ENCODE measurements around the gene PTPRD. TPM values are rescaled to one million over a fixed set of nuclear protein-coding genes. Genes with fewer than 3 reads are reported as not detected.

PTPRD gene
- total and polyA plus RNA-seq, 2 of the 4 experiments (the other 2 are of a cell fraction): 0.07 to 0.18 TPM

- TF ChIP-seq SMC3 (IDR thresholded peaks at IDR 0.05; ENCODE audit: low read depth, low read length): no peak
- TF ChIP-seq CHD1 (IDR thresholded peaks at IDR 0.05; ENCODE audit: low read depth, low read length): no peak
- TF ChIP-seq RAD21 (IDR thresholded peaks at IDR 0.05; ENCODE audit: low read length): no peak
- no peak for TF ChIP-seq RCOR1 (IDR thresholded peaks at IDR 0.05; ENCODE audit: insufficient replicate concordance, low read length)
- TF ChIP-seq POLR2A (IDR thresholded peaks at IDR 0.05; ENCODE audit: low read depth, low read length): no peak
- TF ChIP-seq RFX5 (IDR thresholded peaks at IDR 0.05; ENCODE audit: low read depth, low read length): no peak
- no peak for TF ChIP-seq USF2 (IDR thresholded peaks at IDR 0.05; ENCODE audit: low read depth, low read length)
- TF ChIP-seq FOS (IDR thresholded peaks at IDR 0.05; ENCODE audit: low read depth, low read length): no peak
- TF ChIP-seq MAFK (IDR thresholded peaks at IDR 0.05; ENCODE audit: low read depth, low read length): no peak
- no peak for TF ChIP-seq CTCF (conservative IDR thresholded peaks at IDR 0.05; ENCODE audit: low read depth, low read length)
- TF ChIP-seq ELK1 (IDR thresholded peaks at IDR 0.05; ENCODE audit: borderline replicate concordance, low read depth, low read length): no peak
- no peak for TF ChIP-seq MAZ (IDR thresholded peaks at IDR 0.05; ENCODE audit: borderline replicate concordance, low read depth, low read length)
- no peak for TF ChIP-seq CEBPB (IDR thresholded peaks at IDR 0.05; ENCODE audit: low read depth, low read length)
- TF ChIP-seq BHLHE40 (IDR thresholded peaks at IDR 0.05; ENCODE audit: low read depth, low read length): no peak
- TF ChIP-seq MXI1 (IDR thresholded peaks at IDR 0.05; ENCODE audit: borderline replicate concordance, low read depth, low read length): no peak
- no peak for TF ChIP-seq NFE2L2 (IDR thresholded peaks at IDR 0.05; ENCODE audit: low read depth, low read length)
- Histone ChIP-seq H3K9me1 (ENCODE audit: insufficient read depth, low read length) (no peaks in the 10 kb centered on the region), H3K27me3 (ENCODE audit: control insufficient read depth, insufficient read depth, low read length) (no peaks in the 10 kb centered on the region), H3K36me3 (ENCODE audit: control insufficient read depth, insufficient read depth, low read length) (no peaks in the 10 kb centered on the region), H2AFZ (replicated peaks; ENCODE audit: low read length, poor library complexity) (no peak overlapping the region), H3K4me2 (ENCODE audit: low read depth, low read length) (no peak overlapping the region), H3K4ac (ENCODE audit: low read depth, low read length) (no peak overlapping the region), H2BK20ac (ENCODE audit: low read depth, low read length) (no peak overlapping the region), H3K23ac (ENCODE audit: low read depth, low read length) (no peak overlapping the region), H2BK120ac (ENCODE audit: low read depth, low read length) (no peak overlapping the region), H3K79me1 (ENCODE audit: low read depth in 1 of 2, low read length in 2 of 2) (no peaks in the 10 kb centered on the region), H4K5ac (ENCODE audit: low read depth, low read length) (no peak overlapping the region), H4K8ac (ENCODE audit: low read depth in 2 of 2, low read length in 2 of 2) (no peak overlapping the region), H3K9ac (ENCODE audit: low read depth, low read length) (no peak overlapping the region), H3K4me3 (ENCODE audit: insufficient read depth, low read depth, low read length) (no peak overlapping the region), H4K91ac (ENCODE audit: insufficient read depth, low read depth, low read length) (no peak overlapping the region), H2BK15ac (ENCODE audit: low read depth, low read length) (no peak overlapping the region), H3K9me3 (ENCODE audit: control insufficient read depth, insufficient read depth, low read length) (peaks cover 2% of the 10 kb centered on the region), H3K27ac (ENCODE audit: insufficient read depth, low read length) (no peak overlapping the region), H4K20me1 (ENCODE audit: insufficient read depth, low read length) (no peaks in the 10 kb centered on the region), H2AK5ac (ENCODE audit: low read depth, low read length) (no peak overlapping the region), H3K56ac (ENCODE audit: extremely low read depth, insufficient read depth, low read length) (no peak overlapping the region), H3K14ac (replicated peaks; ENCODE audit: low read depth, low read length) (no peak overlapping the region), H3K4me1 (ENCODE audit: control insufficient read depth, insufficient read depth, low read length) (no peaks in the 10 kb centered on the region), H2BK5ac (ENCODE audit: low read depth, low read length, poor library complexity, severe bottlenecking) (no peak overlapping the region), H3K18ac (ENCODE audit: low read depth, low read length) (no peak overlapping the region), H2AK9ac (replicated peaks; ENCODE audit: low read depth, low read length, poor library complexity) (no peak overlapping the region)
- POLR2A ChIA-PET (ENCODE audit: unreplicated experiment): interaction anchor here (0.7 kb wide), 1 partner anchor 15 kb away, joined by 5 read pairs; no protein-coding TSS in a partner anchor
- BruUV-seq (replicated peaks): no TSS peak
- DNase-seq (no peak), ATAC-seq (ENCODE audit: low read depth) (no peak)
- intact Hi-C loops (cut with micrococcal nuclease) (no loop called here), dilution Hi-C loops (cut with HindIII; ENCODE audit: low sequenced_read_pairs, unreplicated experiment) (no loop called here), in situ Hi-C loops (cut with MboI; ENCODE audit: low sequenced_read_pairs) (no loop called here)
- no CpG with 5 or more reads among the region's 2 CpGs for WGBS, 2 experiments (ENCODE audit: extremely low coverage in 2 of 2, insufficient read length in 1 of 2)
- CTCF ChIA-PET: no interaction called here
These were observed 992.1 kb downstream of the PTPRD start for GRCh38 chr9:9620736-9621135.
